NT2/D1 (cell line): ENCODE data around the gene FAM171A1.

ENCODE experiments used
- DNase-seq: peaks from one replicate; pipeline ENCODE4 v3.0.0-alpha.2; 2011; ENCODE audit warnings: low read depth, low spot score
- H3K27me3 ChIP-seq: 2 replicates; pipeline ENCODE4 v1.6.0; 2011; ENCODE audit warnings: mild to moderate bottlenecking; ENCODE audit not compliant: insufficient read length, insufficient read depth
- H3K36me3 ChIP-seq: 2 replicates; pipeline ENCODE4 v1.6.1; 2011; ENCODE audit warnings: mild to moderate bottlenecking, low read length, mixed read lengths; ENCODE audit not compliant: insufficient read depth, insufficient read length
- H3K4me1 ChIP-seq: 2 replicates; pipeline ENCODE4 v1.5.1; 2011; ENCODE audit not compliant: insufficient read depth, insufficient read length
- H3K4me3 ChIP-seq: 2 replicates; pipeline ENCODE4 v1.5.1; 2011; ENCODE audit warnings: low read depth; ENCODE audit not compliant: insufficient read length
- H3K9ac ChIP-seq: 2 replicates; pipeline ENCODE4 v1.6.0; 2011; ENCODE audit warnings: low read depth; ENCODE audit not compliant: insufficient read length
- H3K9me3 ChIP-seq: 2 replicates; pipeline ENCODE4 v1.5.1; 2011; ENCODE audit warnings: mild to moderate bottlenecking, low read length; ENCODE audit not compliant: insufficient read depth
- SUZ12 ChIP-seq: IDR thresholded peaks from 2 replicates; pipeline ENCODE4 v1.6.1; 2011; ENCODE audit not compliant: insufficient read length, insufficient read depth; ENCODE audit errors: extremely low read depth
- YY1 ChIP-seq: IDR thresholded peaks from 2 replicates; pipeline ENCODE4 v1.6.1; 2011; ENCODE audit not compliant: insufficient read length, insufficient read depth
- ZNF274 ChIP-seq: IDR thresholded peaks from 2 replicates; pipeline ENCODE4 v1.6.1; 2011; ENCODE audit warnings: mild to moderate bottlenecking, low read depth, low read length

Gene FAM171A1

DNA sequence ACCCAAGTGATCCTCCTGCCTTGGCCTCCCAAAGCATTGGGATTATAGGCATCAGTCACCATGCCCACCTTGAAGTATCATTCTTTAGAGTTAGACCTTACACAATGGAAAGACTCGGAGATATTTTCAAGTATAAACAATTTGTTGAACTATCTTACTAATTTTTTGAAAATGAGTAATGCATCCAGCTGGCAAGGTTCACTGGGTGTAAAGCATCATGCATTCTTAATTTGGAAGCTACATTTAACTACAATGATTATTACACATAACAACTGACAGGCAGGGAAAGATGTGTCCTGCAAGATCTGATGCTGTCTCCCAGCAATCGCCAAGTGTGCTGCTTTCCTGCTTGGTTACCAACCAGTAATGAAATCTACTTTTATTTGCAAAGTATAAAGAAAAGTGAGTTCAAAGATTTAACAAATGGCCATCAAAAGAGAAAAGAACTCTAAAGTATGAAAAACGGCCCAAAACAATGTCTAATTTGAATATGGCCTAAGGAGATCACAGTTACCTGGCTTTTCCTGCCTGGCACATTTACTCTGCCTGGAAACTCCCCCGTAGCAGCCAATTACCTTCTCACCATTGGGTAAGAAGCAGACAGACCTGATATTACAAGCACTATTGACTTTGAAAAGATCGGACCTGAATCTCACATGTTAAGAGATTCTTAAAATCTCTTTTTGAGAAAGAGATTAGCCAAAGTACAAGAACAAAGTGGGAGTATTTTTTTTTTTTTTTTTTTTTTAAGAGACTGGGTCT is 143.3 kb downstream of the FAM171A1 start:
- H3K27me3 ChIP-seq: no peaks in the 10 kb centered on the region
- no peak overlapping the region for H3K4me3 ChIP-seq
- H3K9me3 ChIP-seq: no peaks in the 10 kb centered on the region
- H3K4me1 ChIP-seq: no peaks in the 10 kb centered on the region
- H3K36me3 ChIP-seq: peaks cover 9% of the 10 kb centered on the region
- H3K9ac ChIP-seq: no peak overlapping the region
- no peak for DNase-seq
- TF ChIP-seq ZNF274 (no peak), YY1 (no peak), SUZ12 (no peak)

DNA sequence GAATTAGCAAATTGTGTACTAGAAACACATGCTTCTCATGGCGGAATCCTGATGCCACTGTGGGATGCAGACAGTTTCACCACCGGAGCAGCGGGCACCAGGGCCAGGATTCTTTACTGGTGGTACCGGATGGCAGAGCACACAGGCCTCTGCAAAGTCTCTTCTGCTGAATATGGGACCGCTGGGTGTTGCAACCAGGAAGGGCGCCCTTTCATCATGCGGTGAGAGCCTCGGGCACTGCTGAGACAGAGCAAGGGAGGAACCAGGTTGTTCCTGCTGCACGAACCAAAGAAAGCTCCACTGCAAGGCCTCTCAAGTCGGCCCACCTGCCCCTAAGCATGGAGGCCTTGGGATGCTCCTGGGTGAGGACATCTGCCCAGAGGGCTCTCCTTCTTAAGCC is 145.6 kb downstream of the FAM171A1 start:
- H3K27me3 ChIP-seq: no peaks in the 10 kb centered on the region
- peaks cover 13% of the 10 kb centered on the region for H3K36me3 ChIP-seq
- H3K9me3 ChIP-seq: no peaks in the 10 kb centered on the region
- DNase-seq: no peak
- no peak overlapping the region for H3K4me3 ChIP-seq
- H3K4me1 ChIP-seq: no peaks in the 10 kb centered on the region
- TF ChIP-seq ZNF274: no peak
- no peak for TF ChIP-seq SUZ12
- TF ChIP-seq YY1: no peak
- H3K9ac ChIP-seq: no peak overlapping the region

DNA sequence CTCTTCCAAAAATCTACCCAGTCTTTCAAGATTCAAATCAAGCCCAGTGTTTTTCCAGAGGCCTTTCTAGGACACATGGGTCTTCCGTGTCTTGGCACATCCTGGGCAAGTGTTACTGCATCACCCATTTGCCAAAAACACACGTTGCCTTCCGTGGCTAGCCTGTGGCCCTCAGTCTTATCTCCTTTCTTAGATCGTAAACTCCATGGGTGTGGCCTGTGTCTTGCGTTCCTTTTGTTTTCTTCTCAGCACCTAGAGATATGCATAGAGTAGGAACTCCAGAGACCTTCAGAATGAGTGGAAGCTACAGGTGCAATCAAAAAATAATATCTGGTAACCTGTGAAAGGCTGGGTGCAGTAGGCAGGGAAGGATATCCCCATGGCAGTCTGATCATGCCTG is 146.1 kb downstream of the FAM171A1 start:
- H3K36me3 ChIP-seq: peaks cover 16% of the 10 kb centered on the region
- H3K4me1 ChIP-seq: no peaks in the 10 kb centered on the region
- no peaks in the 10 kb centered on the region for H3K27me3 ChIP-seq
- DNase-seq: no peak
- no peak overlapping the region for H3K4me3 ChIP-seq
- TF ChIP-seq ZNF274 (no peak), SUZ12 (no peak), YY1 (no peak)
- no peaks in the 10 kb centered on the region for H3K9me3 ChIP-seq
- no peak overlapping the region for H3K9ac ChIP-seq

DNA sequence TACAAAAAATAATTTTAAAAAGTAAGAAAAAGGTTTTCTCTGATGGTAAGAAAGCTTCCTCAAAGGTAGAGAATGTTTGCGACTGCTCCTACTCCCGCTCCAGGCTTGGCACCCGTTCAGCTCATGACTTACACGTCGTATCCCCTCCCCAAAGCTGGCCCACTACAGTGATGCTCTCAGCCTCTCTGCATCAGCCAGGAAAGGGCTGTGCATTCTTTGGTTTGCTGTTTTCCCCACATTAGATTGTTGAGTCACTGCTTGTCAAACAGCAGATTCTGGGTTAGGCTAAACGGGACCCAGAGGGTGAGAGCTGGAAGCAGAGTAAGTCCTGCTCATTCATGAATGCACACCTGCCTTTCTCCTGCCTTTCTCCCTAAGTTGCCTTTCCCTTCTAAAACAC is 147.9 kb downstream of the FAM171A1 start:
- H3K4me3 ChIP-seq: no peak overlapping the region
- DNase-seq: no peak
- TF ChIP-seq ZNF274 (no peak), SUZ12 (no peak), YY1 (no peak)
- H3K9ac ChIP-seq: no peak overlapping the region
- no peaks in the 10 kb centered on the region for H3K27me3 ChIP-seq
- H3K9me3 ChIP-seq: no peaks in the 10 kb centered on the region
- peaks cover 20% of the 10 kb centered on the region for H3K36me3 ChIP-seq
- no peaks in the 10 kb centered on the region for H3K4me1 ChIP-seq

DNA sequence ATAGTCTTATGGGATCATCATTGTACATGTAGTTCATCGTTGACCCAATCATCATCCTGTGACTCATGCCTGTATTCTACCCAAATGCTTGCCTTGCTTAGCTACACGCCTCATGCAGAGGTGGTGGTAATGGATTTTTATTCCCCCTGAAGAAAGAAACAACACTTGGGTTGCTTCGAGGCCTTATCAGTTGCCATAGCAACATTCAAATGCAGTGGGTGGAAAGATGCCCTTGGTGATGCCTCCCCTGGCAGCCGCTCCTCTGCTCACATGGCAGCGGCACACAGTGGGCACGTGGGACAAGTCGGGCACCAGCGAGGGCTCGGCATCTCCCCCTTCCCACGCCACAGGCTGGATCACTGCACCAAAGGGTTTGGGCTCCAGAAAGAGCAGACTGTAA is 148.6 kb downstream of the FAM171A1 start:
- H3K9me3 ChIP-seq: no peaks in the 10 kb centered on the region
- no peak for DNase-seq
- H3K36me3 ChIP-seq: peaks cover 20% of the 10 kb centered on the region
- H3K4me3 ChIP-seq: no peak overlapping the region
- no peak for TF ChIP-seq YY1
- TF ChIP-seq ZNF274: no peak
- no peaks in the 10 kb centered on the region for H3K27me3 ChIP-seq
- H3K9ac ChIP-seq: no peak overlapping the region
- H3K4me1 ChIP-seq: no peaks in the 10 kb centered on the region

DNA sequence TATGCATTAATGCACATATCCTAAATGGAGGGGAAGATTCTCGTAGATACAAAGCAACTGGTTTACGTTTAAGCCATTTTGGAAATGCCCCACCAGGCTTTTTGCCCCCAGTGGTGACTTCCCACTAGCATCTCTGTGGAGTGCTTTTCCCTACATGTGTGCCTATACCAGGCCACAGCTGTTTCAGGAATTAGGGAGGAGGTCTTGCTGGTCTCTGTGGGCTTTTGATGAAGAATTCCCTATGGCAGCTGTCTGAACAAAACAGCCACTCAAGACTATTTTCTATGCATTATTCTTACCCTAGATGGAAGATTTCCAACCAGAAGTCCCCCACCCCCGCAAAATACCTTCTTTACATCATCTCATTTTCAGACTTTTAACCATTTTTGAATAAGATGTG is 150.6 kb downstream of the FAM171A1 start:
- H3K27me3 ChIP-seq: no peaks in the 10 kb centered on the region
- no peaks in the 10 kb centered on the region for H3K9me3 ChIP-seq
- H3K9ac ChIP-seq: no peak overlapping the region
- H3K4me3 ChIP-seq: no peak overlapping the region
- no peaks in the 10 kb centered on the region for H3K4me1 ChIP-seq
- peaks cover 11% of the 10 kb centered on the region for H3K36me3 ChIP-seq
- DNase-seq: no peak
- no peak for TF ChIP-seq ZNF274
- no peak for TF ChIP-seq SUZ12
- no peak for TF ChIP-seq YY1

DNA sequence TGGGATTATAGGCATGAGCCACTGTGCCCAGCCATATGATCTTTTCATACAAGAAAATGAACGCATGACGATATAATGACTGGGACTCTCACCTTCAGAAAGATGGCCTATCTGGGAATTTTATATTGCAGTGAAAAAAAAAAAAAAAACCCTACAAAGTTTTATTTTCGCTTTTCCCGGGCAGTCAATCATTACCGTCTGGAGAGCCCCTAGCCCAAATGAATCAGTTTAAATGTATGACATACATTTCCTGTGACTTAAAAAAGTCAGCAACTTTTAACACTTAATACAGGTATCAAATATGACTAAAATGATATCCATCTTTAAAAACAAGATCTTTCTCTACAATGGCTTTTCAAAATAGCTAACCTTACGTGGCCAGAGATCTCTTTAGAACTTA is 154.4 kb downstream of the FAM171A1 start:
- H3K4me3 ChIP-seq: no peak overlapping the region
- DNase-seq: no peak
- no peaks in the 10 kb centered on the region for H3K27me3 ChIP-seq
- no peak for TF ChIP-seq YY1
- no peak for TF ChIP-seq SUZ12
- no peak for TF ChIP-seq ZNF274
- no peak overlapping the region for H3K9ac ChIP-seq
- no peaks in the 10 kb centered on the region for H3K9me3 ChIP-seq
- H3K4me1 ChIP-seq: no peaks in the 10 kb centered on the region
- peaks cover 43% of the 10 kb centered on the region for H3K36me3 ChIP-seq
